Astrocyte (in vitro differentiated cells and primary cell): ENCODE data around the gene SOX3. TPM values are rescaled to one million over a fixed set of nuclear protein-coding genes. Genes with fewer than 3 reads are reported as not detected.

Source experiments
- DNase-seq: peaks from one replicate; pipeline ENCODE4 v3.0.0-alpha.2; 2010; ENCODE audit warnings: low read depth
- FAIRE-seq: peaks from 2 replicates; lab custom pipeline; 2011; peaks lifted over from hg19 to GRCh38; lab: Jason Lieb, UNC
- H2AFZ ChIP-seq: 2 replicates; pipeline ENCODE4 v1.6.0; 2012; ENCODE audit warnings: low read depth, low read length, inconsistent platforms
- H3K27ac ChIP-seq: 2 replicates; pipeline ENCODE4 v1.5.1; 2011; ENCODE audit warnings: low read depth, low read length, inconsistent platforms
- H3K27me3 ChIP-seq: 2 replicates; pipeline ENCODE4 v1.6.0; 2011; ENCODE audit warnings: low read length, inconsistent platforms; ENCODE audit not compliant: insufficient read depth
- H3K36me3 ChIP-seq: 2 replicates; pipeline ENCODE4 v1.5.1; 2011; ENCODE audit warnings: low read length, inconsistent platforms; ENCODE audit not compliant: insufficient read depth
- H3K4me1 ChIP-seq: 2 replicates; pipeline ENCODE4 v1.5.1; 2011; ENCODE audit warnings: low read length, inconsistent platforms; ENCODE audit not compliant: insufficient read depth
- H3K4me2 ChIP-seq: 2 replicates; pipeline ENCODE4 v1.6.0; 2012; ENCODE audit warnings: low read length, inconsistent platforms
- H3K4me3 ChIP-seq: 2 replicates; pipeline ENCODE4 v1.5.1; 2011; ENCODE audit warnings: low read depth, mild to moderate bottlenecking, low read length, inconsistent platforms; ENCODE audit not compliant: insufficient read depth
- H3K79me2 ChIP-seq: 2 replicates; pipeline ENCODE4 v1.6.0; 2012; ENCODE audit warnings: mild to moderate bottlenecking, low read length, inconsistent platforms; ENCODE audit not compliant: insufficient read depth
- H3K9ac ChIP-seq: 2 replicates; pipeline ENCODE4 v1.6.0; 2012; ENCODE audit warnings: mild to moderate bottlenecking, low read length, inconsistent platforms
- H3K9me3 ChIP-seq: 2 replicates; pipeline ENCODE4 v1.5.1; 2012; ENCODE audit warnings: low read depth, mild to moderate bottlenecking, low read length, inconsistent platforms; ENCODE audit not compliant: insufficient read depth
- H4K20me1 ChIP-seq: 2 replicates; pipeline ENCODE4 v1.6.0; 2012; ENCODE audit warnings: low read length, inconsistent platforms; ENCODE audit not compliant: insufficient read depth
- H3K27ac Mint-ChIP-seq: one replicate; pipeline ENCODE4 v1.8.0; 2021; ENCODE audit warnings: mild to moderate bottlenecking, mixed read lengths; ENCODE audit not compliant: unreplicated experiment
- H3K27me3 Mint-ChIP-seq: one replicate; pipeline ENCODE4 v1.8.0; 2021; ENCODE audit warnings: low read depth, mixed read lengths; ENCODE audit not compliant: unreplicated experiment
- H3K36me3 Mint-ChIP-seq: one replicate; pipeline ENCODE4 v1.8.0; 2021; ENCODE audit warnings: low read depth, mixed read lengths; ENCODE audit not compliant: unreplicated experiment
- H3K4me1 Mint-ChIP-seq: one replicate; pipeline ENCODE4 v1.8.0; 2021; ENCODE audit warnings: low read depth, mixed read lengths; ENCODE audit not compliant: unreplicated experiment
- H3K4me3 Mint-ChIP-seq: one replicate; pipeline ENCODE4 v1.8.0; 2021; ENCODE audit warnings: mild to moderate bottlenecking, moderate library complexity, mixed read lengths; ENCODE audit not compliant: unreplicated experiment
- H3K9me3 Mint-ChIP-seq: one replicate; pipeline ENCODE4 v1.8.0; 2021; ENCODE audit warnings: mild to moderate bottlenecking, mixed read lengths; ENCODE audit not compliant: unreplicated experiment
- CTCF ChIP-seq: IDR thresholded peaks from 2 replicates; pipeline ENCODE4 v1.5.1; 2011; ENCODE audit warnings: low read depth, mild to moderate bottlenecking, inconsistent platforms, low read length, moderate library complexity; ENCODE audit not compliant: insufficient read depth
- EZH2 ChIP-seq: IDR thresholded peaks from 2 replicates; pipeline ENCODE4 v1.6.1; 2012; ENCODE audit warnings: mild to moderate bottlenecking, low read length, inconsistent platforms; ENCODE audit not compliant: insufficient read depth
- total RNA-seq: library from RNA; stranded (reverse); gene quantifications from 2 replicates; pipeline ENCODE4 v1.2.1, GENCODE V29; 2021

The SOX3 gene
- total RNA-seq, 1 donor from 2014 or later = 0.98 TPM

- Histone ChIP-seq H3K27me3 (no peaks in the 10 kb centered on the region), H3K79me2 (no peaks in the 10 kb centered on the region), H3K36me3 (no peaks in the 10 kb centered on the region), H3K27ac (peak overlapping the region; percentile 64), H3K9ac (peak overlapping the region; percentile 33), H3K4me1 (peaks cover 14% of the 10 kb centered on the region), H3K4me2 (peak overlapping the region; percentile 61), H3K4me3 (no peak overlapping the region), H2AFZ (no peak overlapping the region), H3K9me3 (no peaks in the 10 kb centered on the region), H4K20me1 (no peaks in the 10 kb centered on the region)
- DNase-seq (peak; percentile 61), FAIRE-seq (peak; percentile 100)
- no peaks in the 10 kb centered on the region for H3K9me3 Mint-ChIP-seq
- peaks cover 24% of the 10 kb centered on the region for H3K4me1 Mint-ChIP-seq
- no peaks in the 10 kb centered on the region for H3K27me3 Mint-ChIP-seq
- peak overlapping the region; percentile 96 for H3K27ac Mint-ChIP-seq
- no peak for TF ChIP-seq CTCF
- no peak for TF ChIP-seq EZH2
- no peak overlapping the region for H3K4me3 Mint-ChIP-seq
- no peaks in the 10 kb centered on the region for H3K36me3 Mint-ChIP-seq
These were observed 20.6 kb upstream of the SOX3 start for GRCh38 chrX:140525448-140525847.

- peaks cover 14% of the 10 kb centered on the region for H3K4me1 ChIP-seq
- peak overlapping the region; percentile 58 for H3K4me2 ChIP-seq
- H4K20me1 ChIP-seq = no peaks in the 10 kb centered on the region
- TF ChIP-seq CTCF (no peak), EZH2 (no peak)
- Mint-ChIP-seq H3K36me3 (no peaks in the 10 kb centered on the region), H3K27me3 (no peaks in the 10 kb centered on the region), H3K4me3 (no peak overlapping the region), H3K4me1 (peaks cover 24% of the 10 kb centered on the region), H3K9me3 (no peaks in the 10 kb centered on the region), H3K27ac (peak overlapping the region; percentile 96)
- FAIRE-seq (no peak), DNase-seq (peak; percentile 81)
- no peaks in the 10 kb centered on the region for H3K27me3 ChIP-seq
- no peaks in the 10 kb centered on the region for H3K9me3 ChIP-seq
- peak overlapping the region; percentile 33 for H3K9ac ChIP-seq
- H3K36me3 ChIP-seq = no peaks in the 10 kb centered on the region
- peak overlapping the region; percentile 64 for H3K27ac ChIP-seq
- no peak overlapping the region for H3K4me3 ChIP-seq
- H3K79me2 ChIP-seq = no peaks in the 10 kb centered on the region
- H2AFZ ChIP-seq = peak overlapping the region; percentile 41
These were observed 19.7 kb upstream of the SOX3 start for GRCh38 chrX:140524556-140524955.

GRCh38 chrX:140521393-140521792, 16.5 kb upstream of the SOX3 start:
- Mint-ChIP-seq H3K27me3 (no peaks in the 10 kb centered on the region), H3K4me3 (no peak overlapping the region), H3K36me3 (no peaks in the 10 kb centered on the region), H3K9me3 (no peaks in the 10 kb centered on the region), H3K27ac (no peak overlapping the region), H3K4me1 (peaks cover 21% of the 10 kb centered on the region)
- Histone ChIP-seq H3K4me3 (no peak overlapping the region), H2AFZ (no peak overlapping the region), H3K27ac (no peak overlapping the region), H3K4me2 (no peak overlapping the region), H3K4me1 (peaks cover 14% of the 10 kb centered on the region), H4K20me1 (no peaks in the 10 kb centered on the region), H3K36me3 (no peaks in the 10 kb centered on the region), H3K9ac (no peak overlapping the region), H3K9me3 (no peaks in the 10 kb centered on the region), H3K79me2 (no peaks in the 10 kb centered on the region), H3K27me3 (no peaks in the 10 kb centered on the region)
- FAIRE-seq = peak; percentile 45
- no peak for TF ChIP-seq EZH2
- no peak for TF ChIP-seq CTCF
- no peak for DNase-seq
